ENCODE results near the gene IGFBP5. TPM values are rescaled to one million over a fixed set of nuclear protein-coding genes. Genes with fewer than 3 reads are reported as not detected.

Gene IGFBP5
- total RNA-seq (2021; ENCODE audit: unreplicated experiment) (3.9 TPM), Bru-seq, nascent RNA (percentile 4 among the genes with signal in this experiment), BruChase-seq, experiment 1, labeled RNA remaining after a 6-hour chase (percentile 12 among the genes with signal in this experiment), BruChase-seq, experiment 2, labeled RNA remaining after a 2-hour chase (percentile 8 among the genes with signal in this experiment)
- 0.01 TPM in 2 replicates for polyA plus RNA-seq (2012)
- long read RNA-seq = 0 reads

GRCh38 chr2:216695401-216695821 is at the start of gene IGFBP5:
TSS of gene IGFBP5 (minus strand) at chr2:216695549. CDS start at chr2:216694775, 774 bp downstream.
- Histone ChIP-seq H3K79me2 (ENCODE audit: insufficient read depth, low read length) (no peaks in the 10 kb centered on the region), H3K9me3 (ENCODE audit: control insufficient read depth in 1 of 2, insufficient read depth in 1 of 2, low read depth in 1 of 2, low read length in 2 of 2) (no peaks in the 10 kb centered on the region), H4K20me1 (ENCODE audit: insufficient read depth) (no peaks in the 10 kb centered on the region), H3K4me1 (ENCODE audit: control insufficient read depth in 1 of 2, insufficient read depth in 2 of 2, low read length in 2 of 2) (peaks cover 20 to 56% of the 10 kb centered on the region in 2 experiments), H3K27ac (ENCODE audit: low read depth, low read length) (no peak within 1 kb of the TSS), H3K36me3 (ENCODE audit: control insufficient read depth in 1 of 2, insufficient read depth in 2 of 2, low read length in 2 of 2) (no peaks in the 10 kb centered on the region), H3K27me3 (ENCODE audit: insufficient read depth, low read length) (peaks cover 15% of the 10 kb centered on the region; the same call in 1 of the 2 replicates), H3K4me2 (ENCODE audit: low read length) (peak within 1 kb of the TSS; percentile 29; the same call in 1 of the 2 replicates), H3K9ac (ENCODE audit: low read length) (no peak within 1 kb of the TSS), H3K9me2 (ENCODE audit: insufficient read depth) (no peaks in the 10 kb centered on the region), H2AFZ (ENCODE audit: low read depth, low read length, poor library complexity, severe bottlenecking) (peak within 1 kb of the TSS; percentile 60), H3K4me3 (replicated peaks in 1 of 2; ENCODE audit: low read depth in 1 of 2, low read length in 2 of 2) (no peak within 1 kb of the TSS)
- BruUV-seq (replicated peaks) = no TSS peak
- ChIA-PET POLR2A (interaction anchor here (0.6 to 0.9 kb wide), 2 partner anchors 11 to 190 kb away, joined by 3 to 6 read pairs; no protein-coding TSS in a partner anchor), RAD21 (ENCODE audit: low non-redundant PET in 1 of 2, low total read pairs in 2 of 2, uncharacterized antibody in 2 of 2, unreplicated experiment in 2 of 2) (interaction anchor here (0.6 to 0.7 kb wide), 3 partner anchors 199 to 991 kb away, joined by 4 to 5 read pairs (median 4); no protein-coding TSS in a partner anchor), CTCF (interaction anchor here (0.6 to 2.8 kb wide), 9 partner anchors 8 to 955 kb away, joined by 3 to 18 read pairs (median 3); no protein-coding TSS in a partner anchor)
- DNase-seq (ENCODE audit: low read depth, low spot score) (no peak), ATAC-seq (no peak)
- TF ChIP-seq MAX (IDR thresholded peaks at IDR 0.05) = no peak
- peak; percentile 68 for TF ChIP-seq TCF7L2 (IDR thresholded peaks at IDR 0.05; ENCODE audit: borderline replicate concordance, extremely low read depth, insufficient read depth, insufficient read length)
- no peak for TF ChIP-seq CBX3 (IDR thresholded peaks at IDR 0.05; ENCODE audit: low read depth)
- TF ChIP-seq ZFX (IDR thresholded peaks at IDR 0.05) = no peak
- TF ChIP-seq CTCF (IDR thresholded peaks at IDR 0.05 in 2 of 3, conservative IDR thresholded peaks at IDR 0.05 in 1 of 3; ENCODE audit: borderline replicate concordance in 1 of 3, insufficient read depth in 1 of 3, low read depth in 2 of 3, low read length in 2 of 3) = peak; percentile 8 to 17 (median 10); a peak in 2 of 6 replicates
- intact Hi-C loops (cut with micrococcal nuclease) = loop anchor here (5.0 kb wide), 3 partner anchors 942 to 1017 kb away; no protein-coding TSS in a partner anchor
